GM21576 (cell line): ENCODE data around the gene CGB5.
"Not testable (repeated sequence)": the region's sequence is repeated elsewhere in the genome, so short reads cannot be mapped to it uniquely, and the experiment has no call there.

Experiments used
- ATAC-seq: cut with Tn5 transposase; IDR thresholded peaks from one replicate; pipeline ENCODE4 v1.9.1; 2021; ENCODE audit warnings: mild to moderate bottlenecking, moderate library complexity; ENCODE audit not compliant: unreplicated experiment

Gene CGB5

DNA sequence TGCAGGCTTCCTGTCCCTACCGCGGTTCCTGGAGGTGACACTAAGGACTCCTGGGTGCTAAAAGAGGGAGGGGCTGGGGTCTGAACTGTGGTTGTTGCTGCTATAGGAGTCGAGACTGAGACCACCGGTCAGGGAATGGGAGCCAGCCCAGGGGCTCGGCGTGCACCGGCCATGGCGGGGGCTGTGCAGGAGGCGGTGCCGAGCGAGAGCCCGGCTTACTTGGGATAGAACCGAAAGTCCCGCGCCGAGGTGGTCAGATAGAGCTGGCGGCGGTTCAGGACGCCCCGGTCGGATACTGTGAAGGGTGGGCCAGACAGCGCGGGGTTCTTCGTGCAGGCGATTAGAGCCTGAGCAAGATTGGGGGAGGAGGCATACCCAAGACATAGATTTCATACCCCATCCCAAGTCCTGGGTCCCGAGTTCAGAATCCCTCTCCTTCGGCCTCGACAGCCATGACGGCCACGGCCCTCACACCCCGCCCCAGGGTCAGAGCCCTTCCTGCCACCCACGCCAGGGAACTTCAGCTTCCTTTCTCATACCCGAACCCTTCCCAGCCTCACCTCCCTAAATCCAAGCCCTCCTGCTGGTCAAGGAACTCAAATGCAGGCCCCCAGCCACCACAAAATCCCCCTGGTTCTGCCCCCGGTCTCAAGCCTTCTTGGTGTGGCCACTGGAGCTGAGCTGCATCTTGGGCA, 13.4 kb downstream of the CGB5 start:
- not testable (repeated sequence) for ATAC-seq

DNA sequence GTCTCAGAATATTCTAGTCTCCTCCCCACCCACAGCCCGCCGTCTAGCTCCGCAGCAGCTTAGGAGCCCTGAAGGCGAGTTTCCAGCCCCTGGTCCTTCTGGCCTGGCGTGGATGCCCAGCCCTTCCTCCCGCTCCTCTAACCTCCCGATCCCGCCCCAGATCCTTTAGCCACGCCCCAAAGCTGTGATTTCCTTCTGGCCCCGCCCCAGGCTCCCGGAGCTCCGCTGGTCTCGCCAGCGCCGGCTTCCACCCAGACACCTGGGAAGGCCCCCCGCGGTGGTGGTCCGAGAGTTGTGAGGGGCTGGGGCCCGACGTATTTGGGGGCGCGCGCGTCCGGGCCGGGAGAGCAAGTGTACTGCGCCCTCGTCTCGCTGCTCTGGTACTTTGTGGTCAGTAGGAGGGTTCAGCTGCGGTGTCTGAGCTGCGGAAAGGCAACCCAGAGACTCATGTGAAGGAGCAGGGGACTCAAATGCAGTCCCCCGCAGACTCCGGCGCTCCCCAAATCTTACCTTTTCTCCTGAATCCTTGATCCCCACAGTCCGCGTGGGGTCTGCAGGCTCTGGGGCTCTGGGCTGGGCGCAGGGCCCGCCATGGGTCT, 14.1 kb downstream of the CGB5 start, which contains the start of gene CGB7:
Gene CGB7, minus strand, starts transcription at position 114 of the 599 bp plus-strand sequence. CDS start 2,374 bp downstream, outside the sequence.
- ATAC-seq, result no peak

DNA sequence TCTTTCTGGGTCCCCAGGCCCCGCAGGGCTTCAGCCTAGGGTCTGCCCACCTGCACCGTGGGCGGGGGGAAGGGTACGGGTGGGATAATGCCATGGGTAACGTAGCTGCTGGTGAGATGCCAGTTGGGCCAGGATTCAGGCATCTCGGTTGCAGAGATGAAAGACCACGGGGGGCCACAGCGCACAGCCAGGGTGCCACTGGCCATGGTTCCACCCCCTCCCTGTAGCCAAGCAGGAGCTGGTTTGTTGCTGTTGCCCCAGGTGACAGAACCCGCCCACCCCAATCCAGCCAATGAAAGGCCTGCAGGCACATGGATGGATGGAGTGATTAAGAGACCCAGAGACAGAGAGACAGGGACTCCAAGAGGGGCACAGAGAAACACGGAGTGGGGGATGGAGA, 14.9 kb downstream of the CGB5 start:
- ATAC-seq, result no peak

DNA sequence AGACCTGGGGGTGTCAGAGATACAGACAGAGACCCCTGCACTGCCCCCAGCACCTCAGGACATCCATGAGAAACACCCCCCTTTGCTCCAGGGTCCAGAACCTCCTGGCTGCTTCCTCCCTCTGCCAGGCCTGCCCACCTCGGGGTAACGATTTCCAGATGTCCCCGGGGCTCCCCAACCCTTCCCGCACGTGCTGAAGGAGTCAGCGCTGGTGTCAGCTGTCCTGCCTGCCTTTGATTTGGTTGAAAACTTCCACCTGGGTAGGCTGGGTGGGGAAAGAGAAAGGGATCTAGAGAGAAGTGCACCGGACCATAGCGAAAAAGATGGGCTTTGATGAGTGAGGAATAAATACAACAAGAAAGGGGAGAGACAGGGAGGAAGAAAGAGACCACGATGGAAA, 15.4 kb downstream of the CGB5 start:
- no peak for ATAC-seq

DNA sequence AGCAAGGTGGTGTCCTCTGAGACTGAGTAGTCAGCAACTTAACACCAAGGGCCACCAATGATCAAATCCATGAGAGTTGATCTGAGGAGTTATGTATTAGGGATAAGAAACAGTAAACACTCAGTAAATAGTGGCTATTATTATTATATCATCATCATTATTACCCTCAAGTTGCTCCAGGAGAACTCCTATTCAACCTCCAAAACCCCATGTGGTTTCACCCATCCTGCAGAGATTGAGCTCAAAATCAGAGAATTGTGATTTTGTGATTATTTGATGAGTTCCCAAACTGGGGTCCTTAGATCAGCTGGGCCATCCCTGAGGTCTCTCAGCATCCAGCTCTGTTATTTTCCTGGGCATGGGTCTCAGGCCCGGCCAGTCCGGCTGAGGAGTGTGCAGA, 17.4 kb downstream of the CGB5 start:
- no peak for ATAC-seq

DNA sequence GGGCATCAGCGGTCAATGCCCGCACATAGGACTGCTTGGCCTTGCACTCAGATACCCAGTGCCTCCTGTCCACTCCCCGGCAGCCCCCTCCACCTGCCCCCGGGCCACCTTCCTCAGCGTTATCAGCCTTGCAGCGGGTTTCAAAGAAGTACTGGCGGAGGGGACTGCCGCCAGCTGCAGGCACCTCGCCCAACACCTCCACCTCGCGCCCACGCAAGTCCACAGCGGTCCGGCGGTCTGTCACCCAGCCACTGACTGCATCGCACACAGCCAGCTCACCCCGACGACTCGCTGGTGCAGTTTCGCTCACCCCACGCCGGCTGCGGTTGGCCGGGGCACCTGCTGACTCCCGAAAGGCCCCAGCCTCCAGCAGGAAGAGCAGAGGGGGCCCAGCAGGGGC, 17.8 kb downstream of the CGB5 start:
- no peak for ATAC-seq

DNA sequence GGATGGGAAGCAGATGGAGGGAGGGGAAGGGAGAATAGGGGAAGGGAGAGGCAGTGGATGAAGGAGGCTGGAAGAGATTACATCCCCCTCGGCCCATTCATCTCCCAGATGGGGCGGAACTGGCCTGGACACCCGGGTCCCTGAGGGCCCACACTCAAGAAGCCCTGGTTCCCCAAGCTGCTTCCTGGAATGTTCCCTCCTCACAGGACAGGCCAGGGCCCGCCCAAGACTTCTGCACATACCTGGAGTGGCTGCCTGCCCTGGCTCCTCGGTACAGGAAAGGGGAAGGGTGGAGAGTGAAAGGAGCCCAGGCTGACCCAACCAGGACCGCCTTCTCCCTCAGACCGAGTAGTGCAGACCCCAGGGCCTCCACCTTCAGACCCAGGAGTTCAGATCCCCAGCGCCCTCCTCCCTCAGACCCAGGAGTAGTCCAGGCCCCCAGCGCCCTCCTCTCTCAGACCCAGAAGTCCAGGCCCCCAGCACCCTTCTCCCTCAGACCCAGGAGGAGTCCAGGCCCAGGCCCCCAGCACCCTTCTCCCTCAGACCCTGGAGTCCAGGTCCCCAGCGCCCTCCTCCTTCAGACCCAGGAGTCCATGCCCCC, 20.5 kb downstream of the CGB5 start:
- no peak for ATAC-seq

DNA sequence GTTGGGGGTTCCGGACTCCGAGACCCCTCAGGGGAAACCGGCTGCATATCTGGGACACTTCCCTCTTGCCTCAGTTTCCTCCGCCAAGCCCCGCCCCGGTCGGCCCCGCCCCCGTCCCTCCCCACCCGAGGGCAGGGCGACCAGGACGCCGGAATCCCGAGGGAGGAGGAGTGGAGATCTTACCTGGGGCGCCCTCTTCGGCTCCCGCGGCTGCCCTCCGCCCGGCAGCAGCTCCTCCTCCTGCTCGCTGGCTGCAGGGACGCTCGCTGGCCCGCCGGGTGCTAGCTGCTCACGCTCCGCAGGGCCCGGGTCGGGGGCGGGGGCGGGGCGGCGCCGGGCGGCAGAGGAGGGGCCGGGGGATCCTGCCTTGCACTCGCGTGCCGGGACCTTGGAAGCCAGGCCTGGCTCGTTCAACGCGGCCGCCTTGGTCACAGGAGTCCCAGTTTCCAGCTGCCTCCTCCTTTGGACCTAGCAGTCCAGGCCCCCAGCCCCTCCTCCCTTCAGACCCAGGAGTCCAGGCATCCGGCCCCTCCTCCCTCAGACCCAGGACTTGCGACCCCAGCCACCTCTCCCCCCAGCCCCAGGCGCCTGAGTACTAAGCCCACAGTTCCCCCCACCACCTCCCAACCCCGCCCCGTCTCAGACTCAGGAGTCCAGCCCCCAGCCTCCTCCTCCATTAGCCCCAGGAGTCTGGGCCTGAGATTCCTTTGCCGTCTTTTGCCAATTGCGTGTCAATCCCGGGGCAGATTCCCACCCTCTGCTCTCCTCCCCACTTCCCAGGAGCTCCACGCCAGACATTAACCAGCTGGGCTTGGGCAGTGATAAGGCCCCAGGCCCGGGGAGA, 21.3 kb downstream of the CGB5 start, which contains the start of gene NTF4:
Gene NTF4, minus strand, starts transcription at position 51 of the 844 bp plus-strand sequence. CDS start 2,821 bp downstream, outside the sequence.
- no peak for ATAC-seq

DNA sequence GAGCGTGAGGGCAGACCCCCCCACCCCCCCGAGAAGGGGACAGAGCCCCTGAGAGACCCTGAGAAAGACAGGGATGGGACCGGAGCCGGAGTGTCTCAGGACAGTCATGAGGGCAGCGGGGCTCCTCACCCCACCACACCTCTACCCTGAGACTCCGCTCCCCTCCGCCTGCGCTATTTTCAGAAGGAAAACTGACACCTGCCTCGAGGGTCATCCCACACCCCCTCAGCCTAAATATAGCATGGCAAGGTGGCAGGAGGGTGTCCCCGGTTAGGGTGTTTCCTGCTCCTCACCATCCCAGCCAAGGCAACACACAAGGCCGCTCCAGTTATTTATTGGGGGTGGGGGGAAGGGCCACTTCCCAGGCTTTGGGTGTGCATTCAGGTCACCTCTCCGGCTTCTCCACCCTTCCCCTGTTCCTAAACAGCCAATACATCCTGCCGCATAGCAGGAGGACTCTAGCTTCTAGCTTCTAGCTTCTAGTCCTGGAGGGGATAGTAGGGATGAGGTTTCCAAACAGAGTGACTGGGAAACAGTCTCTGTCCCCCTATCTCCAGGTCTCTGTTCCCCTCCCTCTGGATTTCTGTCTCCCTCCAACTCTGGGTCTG, 22.4 kb downstream of the CGB5 start:
- no peak for ATAC-seq

DNA sequence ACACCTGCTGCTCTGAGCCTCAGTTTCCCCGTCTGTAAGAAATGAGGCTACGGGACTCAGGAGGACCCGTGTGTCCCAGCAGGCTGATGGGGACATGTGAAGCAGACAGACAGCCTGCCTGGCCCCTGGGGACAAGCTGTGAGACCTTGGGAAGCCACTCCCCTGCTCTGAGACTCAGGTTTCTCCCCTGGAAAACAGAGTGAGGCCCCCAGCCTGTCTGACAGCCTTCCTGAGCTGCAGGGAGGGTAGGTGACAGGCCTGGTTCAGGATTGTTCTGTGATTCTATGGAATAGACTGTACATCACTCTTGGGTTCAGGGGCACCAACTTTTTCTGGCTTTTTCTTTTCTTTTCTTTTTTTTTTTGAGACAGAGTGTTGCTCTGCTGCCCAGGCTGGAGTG, 23.9 kb downstream of the CGB5 start:
- ATAC-seq, result no peak

DNA sequence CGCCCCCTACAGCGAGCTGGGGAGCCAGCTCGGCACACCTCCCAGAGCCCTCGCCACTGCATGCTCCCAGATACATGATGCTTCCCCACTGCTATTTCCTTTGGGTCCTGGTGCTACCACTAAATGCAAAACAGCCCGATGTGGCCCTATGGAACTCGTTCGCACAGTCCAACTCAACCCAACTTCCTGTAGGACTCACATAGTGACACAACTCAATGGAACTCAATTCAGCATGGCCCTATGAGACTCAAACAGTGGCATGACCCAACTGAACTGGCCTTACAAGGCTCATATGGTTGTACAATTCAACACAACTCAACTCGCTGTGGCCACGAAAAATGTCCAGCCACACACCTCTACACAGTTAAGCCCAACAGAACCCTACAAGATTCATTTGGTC, 25.4 kb downstream of the CGB5 start:
- ATAC-seq, result no peak

DNA sequence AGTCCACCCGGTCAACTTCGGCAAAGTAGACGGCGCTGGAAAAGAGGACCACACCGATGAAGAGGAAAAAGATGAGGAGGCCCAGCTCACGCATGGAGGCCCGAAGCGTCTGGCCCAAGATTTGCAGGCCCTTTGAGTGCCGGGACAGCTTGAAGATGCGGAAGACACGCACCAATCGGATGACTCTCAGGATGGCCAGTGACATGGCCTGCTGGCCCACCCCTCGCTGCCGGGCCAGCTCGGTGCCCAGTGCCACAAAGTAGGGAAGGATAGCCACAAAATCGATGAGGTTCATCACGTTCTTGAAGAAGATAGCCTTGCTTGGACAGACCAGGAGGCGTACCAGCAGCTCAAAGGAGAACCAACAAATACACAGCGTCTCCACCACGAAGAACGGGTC, 26.8 kb downstream of the CGB5 start:
- ATAC-seq, result no peak

DNA sequence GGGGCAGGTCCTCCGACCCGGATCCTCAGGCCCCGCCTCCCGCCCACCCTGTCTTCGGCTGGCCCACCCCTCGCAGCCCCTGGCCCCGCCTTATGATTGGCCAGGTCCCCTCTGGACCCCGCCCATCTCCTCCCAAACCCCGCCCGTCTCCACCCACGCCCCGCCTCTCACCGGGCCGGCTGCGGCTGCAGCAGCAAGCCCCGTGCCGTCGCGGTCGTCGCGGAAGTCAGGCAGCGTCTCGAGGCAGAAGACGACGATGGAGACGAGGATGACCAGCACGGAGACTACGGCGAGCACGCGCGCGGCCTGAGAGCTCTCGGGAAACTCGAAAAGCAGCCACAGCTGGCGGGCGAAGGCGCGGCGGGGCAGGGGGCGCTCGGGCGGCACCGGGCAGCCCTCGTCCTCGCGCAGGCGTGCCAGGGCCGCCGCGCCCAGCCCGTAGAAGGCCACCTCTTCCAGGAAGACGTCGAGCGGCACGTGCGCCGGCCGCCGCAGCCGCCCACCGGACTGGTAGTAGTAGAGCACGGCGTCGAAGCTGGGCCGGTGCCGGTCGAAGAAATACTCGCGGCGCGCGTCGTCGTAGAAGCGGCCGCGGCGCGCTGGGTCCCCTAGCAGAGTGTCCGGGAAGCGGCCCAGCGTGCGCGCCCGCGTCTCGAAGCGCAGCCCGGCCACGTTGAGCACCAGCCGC, 28.4 kb downstream of the CGB5 start:
- ATAC-seq, result no peak

DNA sequence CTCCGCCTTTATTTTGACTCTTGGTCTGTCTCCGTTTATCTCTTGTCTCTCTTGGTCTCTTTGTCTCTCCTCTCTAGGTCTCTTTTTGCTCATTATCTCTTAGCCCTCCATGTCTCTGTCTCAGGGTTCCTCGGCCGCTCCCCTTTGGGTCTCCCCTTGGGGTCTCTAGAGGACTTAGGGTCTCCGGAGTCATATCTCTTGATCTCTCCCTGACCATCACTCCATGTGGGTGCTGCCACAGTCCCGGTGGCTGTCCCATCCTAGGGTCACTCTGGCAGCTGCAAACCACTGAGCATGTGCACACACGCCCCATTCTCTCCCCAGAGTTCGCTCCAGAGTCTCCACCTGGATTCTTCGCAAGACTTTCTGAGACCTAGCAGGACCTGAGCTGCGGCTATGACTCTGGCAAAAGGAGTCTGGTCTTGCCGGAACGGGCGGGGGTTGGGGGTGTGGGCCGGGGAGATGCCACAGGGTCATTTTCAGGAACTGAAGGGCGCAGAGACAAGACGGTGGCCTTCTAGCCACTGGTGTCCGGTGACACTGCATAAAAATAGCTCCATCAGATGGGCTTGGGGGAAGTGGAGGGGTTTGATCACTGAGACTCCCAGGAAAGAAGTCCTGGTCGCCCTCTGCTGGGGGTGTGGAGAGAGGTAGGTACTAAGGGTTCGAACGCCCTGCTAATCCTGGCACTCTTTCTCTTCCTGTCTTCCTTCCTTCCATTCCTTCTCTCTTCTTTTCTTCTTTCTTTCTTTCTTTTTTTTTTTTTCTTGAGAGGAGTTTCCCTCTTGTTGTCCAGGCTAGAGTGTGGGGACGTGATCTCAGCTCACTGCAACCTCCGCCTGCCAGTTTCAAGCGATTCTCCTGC, 30.1 kb downstream of the CGB5 start:
- no peak for ATAC-seq

DNA sequence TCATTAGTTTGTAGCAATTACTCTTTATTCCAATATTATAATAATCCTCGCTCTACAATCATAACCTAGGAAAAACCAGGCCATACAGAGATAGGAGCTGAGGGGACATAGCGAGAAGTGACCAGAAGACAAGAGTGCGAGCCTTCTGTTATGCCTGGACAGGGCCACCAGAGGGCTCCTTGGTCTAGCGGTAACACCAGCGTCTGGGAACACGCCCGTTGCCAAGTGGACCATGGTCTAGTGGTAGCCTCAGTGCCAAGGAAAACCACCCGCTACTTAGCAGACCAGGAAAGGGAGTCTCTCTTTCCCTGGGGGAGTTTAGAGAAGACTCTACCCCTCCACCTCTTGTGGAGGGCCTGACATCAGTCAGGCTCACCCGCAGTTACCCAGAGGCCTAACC, 31.2 kb downstream of the CGB5 start:
- not testable (repeated sequence) for ATAC-seq

DNA sequence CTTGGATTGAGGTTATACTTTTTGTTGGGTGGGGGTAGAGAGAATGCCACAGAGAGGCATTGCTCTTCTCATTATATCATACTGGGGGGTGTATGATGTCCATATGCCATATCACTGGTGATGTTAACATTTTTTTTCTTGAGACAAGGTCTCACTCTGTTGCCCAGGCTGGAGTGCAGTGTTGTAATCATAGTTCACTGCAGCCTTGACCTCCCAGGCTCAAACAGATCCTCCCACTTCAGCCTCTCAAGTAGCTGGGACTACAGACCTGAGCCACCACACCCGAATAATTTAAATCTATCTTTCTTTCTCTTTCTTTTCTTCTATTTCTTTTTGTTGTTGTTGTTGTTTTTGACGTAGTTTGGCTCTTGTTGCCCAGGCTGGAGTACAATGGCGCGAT, 36.7 kb downstream of the CGB5 start:
- no peak for ATAC-seq

DNA sequence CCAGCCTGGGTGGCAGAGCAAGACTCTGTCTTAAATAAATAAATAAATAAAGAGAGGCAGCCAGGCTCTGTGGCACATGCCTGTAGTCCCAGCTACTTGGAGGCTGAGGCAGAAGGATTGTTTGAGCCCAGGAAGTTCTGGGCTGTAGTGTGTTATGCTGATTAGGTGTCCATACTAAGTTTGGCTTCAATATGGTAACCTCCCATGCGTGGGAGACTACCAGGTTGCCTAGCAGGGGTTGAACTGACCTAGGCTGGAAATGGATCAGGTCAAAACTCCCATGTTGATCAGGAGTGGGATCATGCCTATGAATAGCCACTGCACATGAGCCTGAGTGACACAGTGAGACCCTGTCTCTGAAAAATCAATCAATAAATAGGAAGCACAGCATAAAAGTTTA, 37.6 kb downstream of the CGB5 start:
- no peak for ATAC-seq

DNA sequence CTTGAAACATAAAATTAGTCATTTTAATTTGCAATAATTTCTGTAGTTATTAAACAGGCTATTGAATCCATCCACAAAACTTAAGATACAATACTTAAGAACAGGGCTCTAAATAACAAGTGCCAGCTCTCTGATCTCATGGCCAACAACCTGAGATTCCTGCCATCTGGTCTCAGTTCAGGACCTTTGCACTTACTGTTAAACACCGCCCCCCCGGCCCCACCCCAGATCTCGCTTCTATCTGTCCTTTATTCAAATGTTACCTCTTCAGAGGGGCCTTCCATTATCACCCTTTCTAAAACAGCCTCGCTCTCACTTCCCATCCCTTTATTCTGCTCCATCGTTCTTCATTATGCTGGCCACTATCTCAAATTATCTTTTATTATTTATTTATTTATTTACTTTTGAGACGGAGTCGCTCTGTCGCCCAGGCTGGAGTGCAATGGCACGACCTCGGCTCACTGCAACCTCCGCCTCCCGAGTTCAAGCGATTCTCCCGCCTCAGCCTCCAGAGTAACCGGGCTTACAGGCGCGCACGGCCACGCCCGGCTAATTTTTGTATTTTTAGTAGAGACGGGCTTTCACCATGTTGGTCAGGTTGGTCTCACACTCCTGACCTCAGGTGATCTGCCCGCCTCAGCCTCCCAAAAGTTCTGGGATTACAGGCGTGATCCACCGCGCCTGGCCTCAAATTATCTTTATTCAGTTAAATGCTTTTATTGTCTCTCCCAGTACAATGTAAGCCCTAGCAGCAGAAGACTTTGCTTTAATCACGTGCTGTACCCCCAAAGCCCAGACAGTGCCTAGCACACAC, 40.8 kb downstream of the CGB5 start:
- ATAC-seq, result no peak
